Choroid plexus epithelial cell (primary cell): ENCODE data around the gene FILIP1L.
"Not testable (repeated sequence)": the region's sequence is repeated elsewhere in the genome, so short reads cannot be mapped to it uniquely, and the experiment has no call there.

Experiments
- DNase-seq: peaks from one replicate; pipeline ENCODE4 v3.0.0-alpha.2; 2010; ENCODE audit warnings: low read depth
- H3K4me3 ChIP-seq: 2 replicates; pipeline ENCODE4 v1.5.1; 2011; ENCODE audit warnings: low read depth, mild to moderate bottlenecking, control low read depth, low read length, moderate library complexity
- TF ChIP-seq, protein P1 (sequence below): conservative IDR thresholded peaks from 2 replicates; pipeline ENCODE4 v1.5.1; 2011; ENCODE audit warnings: low read depth, mild to moderate bottlenecking, control low read depth, inconsistent platforms, low read length, moderate library complexity

The FILIP1L gene

GRCh38 chr3:100060685-100061484 is 53.4 kb downstream of the FILIP1L start:
- no peak for DNase-seq
- TF ChIP-seq, protein P1, sequence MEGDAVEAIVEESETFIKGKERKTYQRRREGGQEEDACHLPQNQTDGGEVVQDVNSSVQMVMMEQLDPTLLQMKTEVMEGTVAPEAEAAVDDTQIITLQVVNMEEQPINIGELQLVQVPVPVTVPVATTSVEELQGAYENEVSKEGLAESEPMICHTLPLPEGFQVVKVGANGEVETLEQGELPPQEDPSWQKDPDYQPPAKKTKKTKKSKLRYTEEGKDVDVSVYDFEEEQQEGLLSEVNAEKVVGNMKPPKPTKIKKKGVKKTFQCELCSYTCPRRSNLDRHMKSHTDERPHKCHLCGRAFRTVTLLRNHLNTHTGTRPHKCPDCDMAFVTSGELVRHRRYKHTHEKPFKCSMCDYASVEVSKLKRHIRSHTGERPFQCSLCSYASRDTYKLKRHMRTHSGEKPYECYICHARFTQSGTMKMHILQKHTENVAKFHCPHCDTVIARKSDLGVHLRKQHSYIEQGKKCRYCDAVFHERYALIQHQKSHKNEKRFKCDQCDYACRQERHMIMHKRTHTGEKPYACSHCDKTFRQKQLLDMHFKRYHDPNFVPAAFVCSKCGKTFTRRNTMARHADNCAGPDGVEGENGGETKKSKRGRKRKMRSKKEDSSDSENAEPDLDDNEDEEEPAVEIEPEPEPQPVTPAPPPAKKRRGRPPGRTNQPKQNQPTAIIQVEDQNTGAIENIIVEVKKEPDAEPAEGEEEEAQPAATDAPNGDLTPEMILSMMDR: no peak
- no peak overlapping the region for H3K4me3 ChIP-seq

GRCh38 chr3:100059472-100059871 is 54.8 kb downstream of the FILIP1L start:
- DNase-seq: no peak
- H3K4me3 ChIP-seq: no peak overlapping the region
- TF ChIP-seq, protein P1: no peak

- DNase-seq: peak; percentile 48
- H3K4me3 ChIP-seq: no peak overlapping the region
- TF ChIP-seq, protein P1: peak; percentile 31
Observed at GRCh38 chr3:100057716-100058575, 56.4 kb downstream of the FILIP1L start.

GRCh38 chr3:100053951-100054620 is 60.2 kb downstream of the FILIP1L start:
- TF ChIP-seq, protein P1: no peak
- H3K4me3 ChIP-seq: no peak overlapping the region

GRCh38 chr3:100051513-100051912 is 62.8 kb downstream of the FILIP1L start:
- H3K4me3 ChIP-seq, DNase-seq: not testable (repeated sequence)

More at GRCh38 chr3:100053951-100054620, 60.2 kb downstream of the FILIP1L start:
- DNase-seq: no peak

DNA sequence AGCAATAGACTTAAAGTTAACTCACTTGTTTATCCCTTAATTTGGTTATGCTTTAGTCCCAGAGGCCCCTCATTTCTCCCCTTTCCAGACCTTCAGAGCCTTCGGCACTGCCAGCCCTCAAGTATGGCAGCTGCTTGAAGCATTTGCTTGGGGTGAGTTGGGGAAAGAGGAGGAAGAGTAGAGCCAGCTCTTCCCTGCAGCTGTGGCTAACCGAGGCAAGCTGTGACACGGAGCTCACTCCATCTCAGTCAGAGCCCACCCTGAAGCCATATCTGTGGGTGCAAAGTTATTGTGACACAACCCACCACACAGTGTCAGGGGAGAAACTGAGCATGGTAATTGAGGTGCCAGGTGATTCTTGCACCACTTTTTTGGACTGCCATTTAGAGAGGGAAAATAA is 66.1 kb downstream of the FILIP1L start:
- no peak overlapping the region for H3K4me3 ChIP-seq
- TF ChIP-seq, protein P1: no peak
- no peak for DNase-seq

GRCh38 chr3:100047455-100048141 is 66.7 kb downstream of the FILIP1L start:
- peak; percentile 94 for DNase-seq
- H3K4me3 ChIP-seq: no peak overlapping the region
- TF ChIP-seq, protein P1: no peak
